Stimulated activated CD8-positive, alpha-beta memory T cell treated with anti-CD3 and anti-CD28 coated beads, Interleukin-15, amount 100 ng/mL, for 1 hour (primary cell): ENCODE results near the gene INHBC.
"Not testable (repeated sequence)": the region's sequence is repeated elsewhere in the genome, so short reads cannot be mapped to it uniquely, and the experiment has no call there.

Source experiments
- DNase-seq: peaks from one replicate; pipeline ENCODE4 v3.0.0-alpha.2; 2020; ENCODE audit warnings: low read depth

Gene INHBC

GRCh38 chr12:57487055-57487596, 52.5 kb downstream of the INHBC start:
- no peak for DNase-seq

- DNase-seq, result peak; percentile 83
Measured at GRCh38 chr12:57487597-57488401, 53.2 kb downstream of the INHBC start, which contains the start of gene MARS1. Gene MARS1 (plus strand): TSS chr12:57488068. CDS start chr12:57488091, 23 bp downstream.

GRCh38 chr12:57488402-57489156, 54.0 kb downstream of the INHBC start:
- no peak for DNase-seq

- DNase-seq, result no peak
Measured at GRCh38 chr12:57489157-57489641, 54.6 kb downstream of the INHBC start.

GRCh38 chr12:57490126-57490525, 55.5 kb downstream of the INHBC start:
- no peak for DNase-seq

GRCh38 chr12:57491393-57492280, 57.1 kb downstream of the INHBC start:
- no peak for DNase-seq

- not testable (repeated sequence) for DNase-seq
Measured at GRCh38 chr12:57495051-57495701, 60.6 kb downstream of the INHBC start.

GRCh38 chr12:57496822-57497221, 62.2 kb downstream of the INHBC start:
- no peak for DNase-seq

- no peak for DNase-seq
Measured at GRCh38 chr12:57497223-57498131, 62.9 kb downstream of the INHBC start.

GRCh38 chr12:57498132-57498502, 63.5 kb downstream of the INHBC start:
- DNase-seq, result no peak

- DNase-seq, result no peak
Measured at GRCh38 chr12:57498571-57498970, 64.0 kb downstream of the INHBC start.

- no peak for DNase-seq
Measured at GRCh38 chr12:57500213-57500612, 65.6 kb downstream of the INHBC start.
